Mesodermal cell (in vitro differentiated cells): ENCODE results near the gene PGLYRP1.

Source experiments
- H3K27ac ChIP-seq: 2 replicates; pipeline ENCODE4 v1.7.0; 2013; ENCODE audit warnings: mild to moderate bottlenecking, low read depth, low read length, moderate library complexity; ENCODE audit not compliant: severe bottlenecking
- H3K36me3 ChIP-seq: 2 replicates; pipeline ENCODE4 v1.7.1; 2013; ENCODE audit warnings: mild to moderate bottlenecking, low read length, moderate library complexity; ENCODE audit not compliant: control insufficient read depth, insufficient read depth
- H3K4me1 ChIP-seq: one replicate; pipeline ENCODE4 v1.7.1; 2013; ENCODE audit warnings: mild to moderate bottlenecking, low read length; ENCODE audit not compliant: insufficient read depth, control insufficient read depth, poor library complexity, severe bottlenecking
- H3K4me3 ChIP-seq: 2 replicates; pipeline ENCODE4 v1.7.0; 2013; ENCODE audit warnings: low read length, control low read depth, mild to moderate bottlenecking; ENCODE audit not compliant: insufficient read depth, poor library complexity, severe bottlenecking; ENCODE audit errors: extremely low read depth
- H3K9me3 ChIP-seq: 2 replicates; pipeline ENCODE4 v1.7.1; 2013; ENCODE audit warnings: mild to moderate bottlenecking, low read length, moderate library complexity; ENCODE audit not compliant: control insufficient read depth
- WGBS, 2 experiments: methylation state at CpG; one replicate each; pipeline ENCODE4 v1.1.5; 2013; ENCODE audit warnings: missing lambda C conversion rate in 2 of 2; ENCODE audit not compliant: insufficient coverage in 2 of 2; 5-methylcytosine and 5-hydroxymethylcytosine counted together

PGLYRP1 gene

GRCh38 chr19:46032597-46033025 is 9.8 kb upstream of the PGLYRP1 start:
- Histone ChIP-seq H3K27ac (no peak overlapping the region), H3K4me3 (no peak overlapping the region), H3K4me1 (peaks cover 3% of the 10 kb centered on the region), H3K36me3 (no peaks in the 10 kb centered on the region), H3K9me3 (peaks cover 5% of the 10 kb centered on the region)
- WGBS, 2 experiments, result no CpG with 5 or more reads among the region's 3 CpGs

DNA sequence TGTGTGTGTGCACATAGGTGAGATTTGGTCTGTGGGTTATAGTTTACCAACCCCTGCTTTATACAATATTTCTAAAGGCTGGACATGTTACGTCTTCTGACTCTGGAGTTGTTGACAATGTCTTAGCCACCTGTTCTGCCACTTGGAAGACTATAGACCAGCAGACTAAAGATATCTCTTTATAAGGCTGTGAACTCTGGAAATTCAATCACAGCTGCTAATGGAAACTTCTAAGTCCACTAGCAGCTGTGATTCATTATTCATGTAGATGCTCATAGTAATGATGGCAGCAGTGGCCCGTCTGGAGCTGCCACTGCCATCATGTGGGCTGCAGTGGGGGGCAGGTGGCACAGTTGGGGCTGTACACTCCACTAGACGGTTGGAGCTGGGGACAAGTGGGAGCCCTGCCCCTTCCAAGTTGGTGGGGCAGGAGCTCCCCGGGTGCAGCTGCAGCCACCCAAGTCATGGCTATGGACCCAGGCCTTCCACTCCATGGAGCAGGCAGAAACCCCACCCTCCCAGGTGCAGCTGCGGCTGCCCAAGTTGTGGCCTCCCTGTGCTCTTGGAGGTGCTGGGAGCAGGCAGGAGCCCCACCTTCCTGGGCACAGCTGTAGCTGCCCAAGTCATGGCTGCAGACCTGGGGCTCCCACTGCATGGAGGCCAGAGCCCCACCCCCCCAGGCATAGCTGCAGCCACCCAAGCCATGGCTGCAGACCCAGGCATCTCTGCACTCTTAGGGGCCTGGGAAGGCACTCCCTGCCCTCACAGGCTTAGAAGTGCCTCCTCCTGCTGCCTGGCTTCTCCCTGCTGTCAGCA is 9.1 kb upstream of the PGLYRP1 start:
- no peaks in the 10 kb centered on the region for H3K36me3 ChIP-seq
- H3K4me3 ChIP-seq, result no peak overlapping the region
- peaks cover 3% of the 10 kb centered on the region for H3K4me1 ChIP-seq
- 85 to 94% methylated on average over 5 of the region's 5 CpGs for WGBS, 2 experiments
- no peaks in the 10 kb centered on the region for H3K9me3 ChIP-seq
- H3K27ac ChIP-seq, result no peak overlapping the region

- Histone ChIP-seq H3K4me3 (no peak overlapping the region), H3K9me3 (no peaks in the 10 kb centered on the region), H3K4me1 (peaks cover 3% of the 10 kb centered on the region), H3K36me3 (no peaks in the 10 kb centered on the region), H3K27ac (no peak overlapping the region)
- 79 to 86% methylated on average over 8 of the region's 12 CpGs for WGBS, 2 experiments
Observed at GRCh38 chr19:46030812-46031550, 8.1 kb upstream of the PGLYRP1 start.

DNA sequence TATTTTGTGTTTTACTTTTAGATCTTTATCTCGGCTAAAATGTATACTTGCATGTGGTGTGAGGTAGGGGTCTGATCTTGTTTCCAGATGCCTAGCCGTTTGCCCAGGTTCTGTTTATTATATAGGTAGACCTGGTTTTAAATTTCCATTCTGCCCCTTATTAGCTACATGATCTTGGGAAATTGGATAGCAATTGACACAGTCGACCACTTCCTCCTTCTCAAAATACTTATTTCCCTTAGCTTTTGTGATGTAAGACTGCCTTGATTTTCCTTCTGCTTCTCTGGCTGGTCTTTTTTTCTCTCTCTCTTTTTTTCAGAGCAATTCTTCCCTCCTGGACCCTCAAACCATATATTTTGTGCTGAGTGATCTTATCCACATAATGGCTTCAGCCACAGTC is 3.0 kb upstream of the PGLYRP1 start:
- WGBS, 2 experiments, result 100% methylated on average over 2 of the region's 3 CpGs; no CpG with 5 or more reads in 1 of the 2 experiments

GRCh38 chr19:46023311-46023779 is 492 bp upstream of the PGLYRP1 start:
- Histone ChIP-seq H3K4me1 (no peaks in the 10 kb centered on the region), H3K27ac (no peak overlapping the region), H3K9me3 (no peaks in the 10 kb centered on the region), H3K36me3 (no peaks in the 10 kb centered on the region), H3K4me3 (no peak overlapping the region)
- WGBS, 2 experiments, result 93 to 95% methylated on average over 9 to 11 of the region's 11 CpGs

More for the DNA sequence above, 3.0 kb upstream of the PGLYRP1 start:
- Histone ChIP-seq H3K4me3 (no peak overlapping the region), H3K4me1 (peaks cover 3% of the 10 kb centered on the region), H3K27ac (no peak overlapping the region), H3K9me3 (no peaks in the 10 kb centered on the region), H3K36me3 (no peaks in the 10 kb centered on the region)

DNA sequence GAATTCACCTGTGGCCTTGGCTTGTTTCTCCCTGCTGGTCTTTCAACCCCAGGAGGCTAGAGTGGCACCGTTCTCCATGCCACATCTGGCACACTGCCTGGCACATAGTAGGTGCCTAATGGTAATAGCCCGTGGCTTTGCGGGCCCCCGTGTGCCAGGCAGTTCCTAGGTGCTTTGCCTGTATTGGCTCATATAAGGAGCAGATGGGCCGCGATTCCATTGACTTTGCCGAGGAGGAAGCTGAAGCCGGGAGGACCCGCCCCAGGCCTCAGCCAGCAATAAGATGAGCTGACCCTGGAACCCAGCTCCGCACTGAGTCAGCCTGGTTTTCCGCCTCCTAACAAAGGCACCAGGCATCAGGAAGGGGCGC is 807 bp downstream of the PGLYRP1 start:
- H3K4me1 ChIP-seq, result no peaks in the 10 kb centered on the region
- WGBS, 2 experiments, result 87 to 93% methylated on average over 12 of the region's 12 CpGs
- H3K36me3 ChIP-seq, result peaks cover 6% of the 10 kb centered on the region
- no peaks in the 10 kb centered on the region for H3K9me3 ChIP-seq
- no peak overlapping the region for H3K4me3 ChIP-seq
- no peak overlapping the region for H3K27ac ChIP-seq

GRCh38 chr19:46021531-46022041 is 1.3 kb downstream of the PGLYRP1 start:
- no peak overlapping the region for H3K4me3 ChIP-seq
- 90% methylated on average over 6 to 10 of the region's 11 CpGs for WGBS, 2 experiments
- no peak overlapping the region for H3K27ac ChIP-seq
- peaks cover 6% of the 10 kb centered on the region for H3K36me3 ChIP-seq
- no peaks in the 10 kb centered on the region for H3K4me1 ChIP-seq
- no peaks in the 10 kb centered on the region for H3K9me3 ChIP-seq

DNA sequence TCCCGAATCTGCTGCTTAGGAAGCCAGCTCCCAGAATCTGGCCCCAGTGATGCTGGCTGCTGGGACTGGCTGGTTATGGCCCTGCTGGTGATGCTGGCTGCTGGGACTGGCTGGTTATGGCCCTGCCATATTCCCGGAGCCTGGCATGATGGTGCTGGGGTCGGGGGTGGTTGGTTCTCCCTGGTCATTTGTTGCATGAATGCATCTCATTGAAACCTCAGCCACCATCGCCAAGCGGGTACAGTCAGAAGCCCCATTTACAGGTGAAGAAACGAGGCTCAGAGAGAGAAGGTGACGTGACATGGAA is 2.1 kb downstream of the PGLYRP1 start:
- peaks cover 6% of the 10 kb centered on the region for H3K36me3 ChIP-seq
- H3K4me3 ChIP-seq, result no peak overlapping the region
- H3K9me3 ChIP-seq, result no peaks in the 10 kb centered on the region
- H3K4me1 ChIP-seq, result no peaks in the 10 kb centered on the region
- no peak overlapping the region for H3K27ac ChIP-seq
- 91 to 92% methylated on average over 5 to 7 of the region's 7 CpGs for WGBS, 2 experiments

- Histone ChIP-seq H3K9me3 (no peaks in the 10 kb centered on the region), H3K36me3 (peaks cover 6% of the 10 kb centered on the region), H3K4me3 (no peak overlapping the region), H3K27ac (no peak overlapping the region), H3K4me1 (no peaks in the 10 kb centered on the region)
- WGBS, 2 experiments, result 93 to 95% methylated on average over 8 of the region's 13 CpGs
Observed at GRCh38 chr19:46019270-46019669, 3.6 kb downstream of the PGLYRP1 start.

DNA sequence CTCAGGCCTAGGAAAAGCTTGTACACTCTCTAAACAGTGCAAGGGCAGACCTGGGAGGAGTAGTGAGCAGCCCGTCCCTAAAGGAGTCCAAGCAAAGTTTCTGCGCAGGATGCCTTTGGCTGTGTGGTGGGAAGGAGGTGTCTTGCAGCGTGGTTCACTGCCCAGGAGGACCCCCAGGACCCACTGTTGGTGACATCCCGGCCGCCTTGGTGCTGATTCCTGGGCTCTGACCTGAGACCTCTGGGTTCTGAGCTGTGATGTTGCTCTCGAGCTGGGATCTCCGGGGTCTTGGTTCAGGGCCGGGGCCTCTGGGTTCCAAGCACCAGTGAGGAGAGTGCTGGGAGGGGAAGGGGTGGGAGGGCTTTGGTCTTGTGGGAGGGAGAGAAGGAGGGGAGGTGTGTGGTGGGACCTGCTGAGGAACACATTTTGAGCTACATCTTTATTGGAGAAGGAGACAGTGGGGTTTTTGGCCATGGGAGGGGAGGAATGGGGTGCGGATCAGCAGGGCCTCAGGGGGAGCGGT is 4.1 kb downstream of the PGLYRP1 start:
- WGBS, 2 experiments, result 90 to 94% methylated on average over 6 to 10 of the region's 10 CpGs
- no peaks in the 10 kb centered on the region for H3K4me1 ChIP-seq
- no peak overlapping the region for H3K4me3 ChIP-seq
- H3K9me3 ChIP-seq, result no peaks in the 10 kb centered on the region
- H3K36me3 ChIP-seq, result peaks cover 6% of the 10 kb centered on the region
- no peak overlapping the region for H3K27ac ChIP-seq
